Endothelial cell (in vitro differentiated cells): ENCODE results near the gene PFDN4. TPM values are rescaled to one million over a fixed set of nuclear protein-coding genes. Genes with fewer than 3 reads are reported as not detected.

Experiments used
- DNase-seq: peaks from one replicate; pipeline ENCODE4 v3.0.0; 2021; ENCODE audit warnings: low spot score
- H3K27ac Mint-ChIP-seq: one replicate; pipeline ENCODE4 v1.8.0; 2021; ENCODE audit warnings: mixed read lengths, inconsistent platforms; ENCODE audit not compliant: unreplicated experiment
- H3K27me3 Mint-ChIP-seq: one replicate; pipeline ENCODE4 v1.8.0; 2021; ENCODE audit warnings: mild to moderate bottlenecking, moderate library complexity, mixed read lengths, inconsistent platforms; ENCODE audit not compliant: unreplicated experiment
- H3K36me3 Mint-ChIP-seq: one replicate; pipeline ENCODE4 v1.8.0; 2021; ENCODE audit warnings: mild to moderate bottlenecking, low read depth, mixed read lengths, inconsistent platforms; ENCODE audit not compliant: unreplicated experiment
- H3K4me1 Mint-ChIP-seq: one replicate; pipeline ENCODE4 v1.8.0; 2021; ENCODE audit warnings: mild to moderate bottlenecking, mixed read lengths, inconsistent platforms; ENCODE audit not compliant: unreplicated experiment
- H3K4me3 Mint-ChIP-seq: one replicate; pipeline ENCODE4 v1.8.0; 2021; ENCODE audit warnings: mild to moderate bottlenecking, mixed read lengths, inconsistent platforms; ENCODE audit not compliant: unreplicated experiment
- H3K9me3 Mint-ChIP-seq: one replicate; pipeline ENCODE4 v1.8.0; 2021; ENCODE audit warnings: mixed read lengths, inconsistent platforms; ENCODE audit not compliant: unreplicated experiment
- total RNA-seq: library from RNA; stranded (reverse); fragmentation: NEBNext Ultra II Directional; extraction: Animal tissue kit (Norgen Biotek cat#: 25700); gene quantifications from one replicate; pipeline ENCODE4 v1.2.1, GENCODE V29; 2021; ENCODE audit not compliant: unreplicated experiment
- TF ChIP-seq, protein P1 (sequence below): fragments of 200-600 bp; sonication (generic); IDR thresholded peaks from one replicate; pipeline ENCODE4 v1.5.0; 2021; ENCODE audit warnings: antibody characterized with exemption; ENCODE audit not compliant: unreplicated experiment

Gene PFDN4
- total RNA-seq, 1 donor from 2014 or later: 43.7 TPM

DNA sequence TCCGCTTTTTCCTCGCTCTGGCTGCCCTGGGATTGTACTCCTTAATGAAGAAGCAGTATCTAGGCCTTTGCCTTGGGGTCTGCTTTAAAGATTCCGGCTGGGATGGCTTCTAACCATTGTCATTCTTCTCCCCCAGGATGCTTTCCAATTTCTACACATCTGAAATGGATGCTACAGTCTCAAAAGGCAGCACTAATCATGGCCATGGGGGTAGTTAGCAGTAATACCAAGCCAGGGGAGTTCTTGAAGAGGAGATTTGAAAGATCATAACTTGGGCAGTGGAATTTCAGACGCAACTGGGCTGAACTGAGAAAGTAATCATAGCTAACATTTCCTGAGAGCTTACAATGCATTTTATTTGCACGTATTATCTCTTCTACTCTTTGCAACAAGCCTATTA is 3.4 kb upstream of the PFDN4 start:
- Mint-ChIP-seq H3K36me3 (no peaks in the 10 kb centered on the region), H3K27ac (no peak overlapping the region), H3K4me1 (peaks cover 8% of the 10 kb centered on the region), H3K4me3 (no peak overlapping the region), H3K9me3 (no peaks in the 10 kb centered on the region), H3K27me3 (peaks cover 5% of the 10 kb centered on the region)
- no peak for DNase-seq
- TF ChIP-seq, protein P1, sequence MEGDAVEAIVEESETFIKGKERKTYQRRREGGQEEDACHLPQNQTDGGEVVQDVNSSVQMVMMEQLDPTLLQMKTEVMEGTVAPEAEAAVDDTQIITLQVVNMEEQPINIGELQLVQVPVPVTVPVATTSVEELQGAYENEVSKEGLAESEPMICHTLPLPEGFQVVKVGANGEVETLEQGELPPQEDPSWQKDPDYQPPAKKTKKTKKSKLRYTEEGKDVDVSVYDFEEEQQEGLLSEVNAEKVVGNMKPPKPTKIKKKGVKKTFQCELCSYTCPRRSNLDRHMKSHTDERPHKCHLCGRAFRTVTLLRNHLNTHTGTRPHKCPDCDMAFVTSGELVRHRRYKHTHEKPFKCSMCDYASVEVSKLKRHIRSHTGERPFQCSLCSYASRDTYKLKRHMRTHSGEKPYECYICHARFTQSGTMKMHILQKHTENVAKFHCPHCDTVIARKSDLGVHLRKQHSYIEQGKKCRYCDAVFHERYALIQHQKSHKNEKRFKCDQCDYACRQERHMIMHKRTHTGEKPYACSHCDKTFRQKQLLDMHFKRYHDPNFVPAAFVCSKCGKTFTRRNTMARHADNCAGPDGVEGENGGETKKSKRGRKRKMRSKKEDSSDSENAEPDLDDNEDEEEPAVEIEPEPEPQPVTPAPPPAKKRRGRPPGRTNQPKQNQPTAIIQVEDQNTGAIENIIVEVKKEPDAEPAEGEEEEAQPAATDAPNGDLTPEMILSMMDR: no peak

DNA sequence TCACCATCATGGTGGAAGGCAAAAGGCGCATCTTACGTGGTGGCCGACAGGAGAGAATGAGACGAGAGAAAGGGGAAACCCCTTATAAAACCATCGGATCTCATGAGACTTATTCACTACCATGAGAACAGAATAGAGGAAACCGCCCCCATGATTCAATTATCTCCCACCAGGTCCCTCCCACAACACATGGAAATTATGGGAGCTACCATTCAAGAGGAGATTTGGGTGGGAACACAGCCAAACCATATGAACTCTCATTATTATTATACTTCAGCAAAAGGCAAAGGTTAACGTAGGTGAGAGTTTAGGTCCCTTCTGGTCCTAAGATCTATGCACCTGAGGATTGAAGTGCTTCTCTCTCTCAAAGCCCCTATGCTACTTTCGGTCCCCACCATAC is 2.4 kb upstream of the PFDN4 start:
- no peak for DNase-seq
- H3K4me1 Mint-ChIP-seq: peaks cover 13% of the 10 kb centered on the region
- H3K9me3 Mint-ChIP-seq: no peaks in the 10 kb centered on the region
- TF ChIP-seq, protein P1: no peak
- H3K4me3 Mint-ChIP-seq: no peak overlapping the region
- peaks cover 5% of the 10 kb centered on the region for H3K27me3 Mint-ChIP-seq
- H3K36me3 Mint-ChIP-seq: no peaks in the 10 kb centered on the region
- H3K27ac Mint-ChIP-seq: no peak overlapping the region

DNA sequence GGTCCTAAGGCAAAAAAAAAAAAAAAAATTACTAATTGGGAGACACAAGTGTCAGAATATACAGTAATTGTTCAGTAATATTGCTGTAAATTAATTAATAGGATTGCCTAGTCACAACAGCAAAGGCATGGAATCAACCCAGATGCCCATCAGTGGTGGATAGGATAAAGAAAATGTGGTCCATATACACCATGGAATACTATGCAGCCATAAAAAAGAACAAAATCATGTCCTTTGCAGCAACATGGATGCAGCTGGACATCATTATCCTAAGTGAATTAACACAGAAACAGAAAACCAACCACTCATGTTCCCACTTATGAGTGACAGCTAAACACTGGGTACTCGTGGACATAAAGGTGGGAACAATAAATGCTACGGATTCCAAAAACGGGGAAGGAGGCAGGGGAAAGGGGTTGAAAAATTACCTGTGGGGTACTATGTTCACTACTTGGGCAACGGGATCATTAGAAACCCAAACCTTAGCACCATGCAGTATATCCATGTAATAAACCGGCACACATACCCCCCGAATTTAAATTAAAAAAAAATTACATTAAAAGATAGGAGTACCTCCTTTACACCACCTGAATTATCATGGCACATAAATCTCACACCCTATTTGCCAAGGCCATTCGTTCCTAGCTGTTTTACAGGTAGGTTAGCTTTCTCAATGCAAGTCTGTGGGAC is 689 bp upstream of the PFDN4 start:
- no peak for DNase-seq
- TF ChIP-seq, protein P1: no peak
- H3K27ac Mint-ChIP-seq: no peak overlapping the region
- peaks cover 13% of the 10 kb centered on the region for H3K4me1 Mint-ChIP-seq
- H3K9me3 Mint-ChIP-seq: no peaks in the 10 kb centered on the region
- no peaks in the 10 kb centered on the region for H3K36me3 Mint-ChIP-seq
- peak overlapping the region; percentile 98 for H3K4me3 Mint-ChIP-seq
- H3K27me3 Mint-ChIP-seq: peaks cover 4% of the 10 kb centered on the region

DNA sequence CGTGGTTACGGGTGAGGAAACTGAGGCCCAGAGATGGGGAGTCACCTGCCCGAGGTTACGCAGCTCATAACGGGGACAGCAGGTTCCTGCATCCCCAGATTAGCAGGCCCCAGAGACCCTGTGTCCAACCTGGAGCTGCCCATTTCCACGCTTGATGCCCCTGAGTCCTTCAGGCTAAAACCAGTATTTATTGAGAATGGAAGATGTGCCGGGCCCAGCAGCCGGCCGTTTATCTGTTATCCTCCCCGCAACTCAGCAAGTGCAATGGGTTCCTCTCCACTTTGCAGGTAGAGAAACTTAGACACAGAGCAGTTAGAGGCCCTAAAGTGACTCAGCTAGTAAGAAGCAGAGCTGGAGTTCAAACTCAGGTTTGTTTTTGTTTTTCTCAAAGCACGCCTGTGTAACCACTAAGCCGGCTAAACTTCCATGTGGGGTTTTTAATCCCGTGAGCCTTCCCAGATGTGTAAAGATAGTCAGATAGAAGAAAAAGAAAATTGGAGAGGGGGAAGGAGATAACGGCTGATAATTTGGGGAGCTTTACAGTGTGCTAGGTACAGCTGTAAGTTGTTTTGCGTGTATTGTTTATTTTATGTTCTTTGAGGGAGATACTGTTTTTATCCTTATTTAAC is 775 bp downstream of the PFDN4 start:
- no peak for DNase-seq
- H3K27me3 Mint-ChIP-seq: peaks cover 4% of the 10 kb centered on the region
- TF ChIP-seq, protein P1: no peak
- no peaks in the 10 kb centered on the region for H3K36me3 Mint-ChIP-seq
- peak overlapping the region; percentile 88 for H3K4me3 Mint-ChIP-seq
- H3K4me1 Mint-ChIP-seq: peaks cover 13% of the 10 kb centered on the region
- peak overlapping the region; percentile 62 for H3K27ac Mint-ChIP-seq
- H3K9me3 Mint-ChIP-seq: no peaks in the 10 kb centered on the region

DNA sequence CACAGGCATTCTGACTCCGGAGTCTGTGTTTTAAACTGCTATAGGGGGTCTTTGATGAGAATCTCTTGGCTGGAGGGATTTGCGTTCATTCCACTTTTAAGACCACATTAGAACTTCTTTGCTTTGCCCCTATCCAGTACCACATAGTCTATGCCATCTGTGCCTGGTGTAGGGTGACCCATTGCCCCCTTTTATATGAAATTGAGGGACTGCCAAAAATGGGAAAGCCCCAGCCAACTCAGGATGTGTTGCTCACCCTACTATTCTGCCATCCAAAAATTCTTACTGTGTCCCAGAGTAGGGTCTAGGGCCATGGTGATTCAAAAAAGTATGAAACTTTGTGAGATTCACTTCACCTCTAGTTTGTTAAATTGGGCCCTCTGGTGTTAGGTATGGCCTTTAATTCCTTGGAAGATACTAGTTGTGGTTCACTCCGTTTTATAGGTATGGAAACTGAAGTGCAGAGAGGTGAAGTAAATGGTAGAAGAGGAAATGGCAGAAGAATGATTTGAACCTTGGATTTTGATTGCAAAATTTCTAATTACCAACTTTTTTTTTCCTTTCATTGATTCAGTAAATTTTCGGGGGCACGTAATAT is 1.4 kb downstream of the PFDN4 start:
- no peaks in the 10 kb centered on the region for H3K36me3 Mint-ChIP-seq
- H3K27ac Mint-ChIP-seq: no peak overlapping the region
- no peak for DNase-seq
- TF ChIP-seq, protein P1: no peak
- no peaks in the 10 kb centered on the region for H3K9me3 Mint-ChIP-seq
- peaks cover 4% of the 10 kb centered on the region for H3K27me3 Mint-ChIP-seq
- H3K4me1 Mint-ChIP-seq: peaks cover 13% of the 10 kb centered on the region
- peak overlapping the region; percentile 88 for H3K4me3 Mint-ChIP-seq
